ENCODE data around the gene RBM4.

Gene RBM4

GRCh38 chr11:66685276-66686099 lies 47.0 kb downstream of the RBM4 start:
- no peak overlapping the region for H3K4me3 Mint-ChIP-seq
- no peak for ATAC-seq (ENCODE audit: low read depth)
- DNase-seq (ENCODE audit: low spot score in 2 of 2) = no peak
- no peaks in the 10 kb centered on the region for H3K36me3 Mint-ChIP-seq
- peak overlapping the region; percentile 49 for H3K27ac Mint-ChIP-seq
- no peaks in the 10 kb centered on the region for H3K4me1 Mint-ChIP-seq
- H3K27me3 Mint-ChIP-seq = no peaks in the 10 kb centered on the region
- no peaks in the 10 kb centered on the region for H3K9me3 Mint-ChIP-seq

GRCh38 chr11:66686100-66686785 lies 47.7 kb downstream of the RBM4 start:
- Mint-ChIP-seq H3K9me3 (no peaks in the 10 kb centered on the region), H3K4me1 (no peaks in the 10 kb centered on the region), H3K27ac (peak overlapping the region; percentile 49), H3K36me3 (no peaks in the 10 kb centered on the region), H3K4me3 (no peak overlapping the region), H3K27me3 (no peaks in the 10 kb centered on the region)
- no peak for DNase-seq (ENCODE audit: low spot score in 2 of 2)
- no peak for ATAC-seq (ENCODE audit: low read depth)

DNA sequence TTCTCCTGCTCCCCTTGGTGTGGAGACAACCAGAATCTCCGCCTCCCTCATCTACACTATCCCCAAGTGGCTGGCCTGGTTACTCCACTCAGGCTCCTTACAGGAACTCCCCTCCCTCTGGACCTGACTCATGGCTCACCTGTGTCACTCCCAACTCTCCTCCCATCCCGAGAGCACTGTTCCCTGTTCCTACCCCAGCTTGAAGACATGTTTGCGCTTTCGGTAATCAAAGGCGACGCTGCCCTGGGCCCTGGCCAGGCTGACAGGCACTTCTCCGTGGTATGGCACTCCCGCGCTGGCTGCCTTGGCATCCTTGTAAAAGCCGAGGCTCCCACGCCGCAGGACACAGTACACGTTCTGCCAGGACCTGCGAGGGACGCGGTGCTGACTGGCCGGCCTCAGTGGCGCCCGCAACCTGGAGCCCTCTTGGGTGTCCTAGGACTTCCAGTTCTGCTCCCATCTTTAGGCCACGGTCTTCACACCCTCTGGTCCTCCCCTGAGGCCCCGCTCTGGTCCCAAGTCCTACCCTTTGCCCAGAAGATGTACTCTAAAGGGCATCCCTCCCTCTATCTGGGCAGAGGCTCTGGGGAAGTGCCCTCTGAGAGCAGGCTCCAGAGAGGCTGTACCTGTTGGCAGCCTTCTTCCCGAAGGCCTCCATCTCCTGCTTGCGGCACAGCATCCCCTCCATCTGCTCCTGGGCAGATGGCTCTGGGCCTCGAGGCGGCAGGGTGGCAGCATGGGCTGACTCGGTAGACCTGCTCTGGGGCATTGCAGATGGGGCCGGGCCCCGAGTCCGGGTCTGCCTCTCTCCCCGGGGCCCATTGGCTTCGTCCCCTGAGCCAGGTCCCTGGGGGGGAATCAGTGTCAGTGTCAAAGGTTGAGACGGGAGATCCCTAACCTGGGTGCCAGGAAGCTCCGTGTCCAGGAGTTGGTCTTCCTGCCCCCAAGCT lies 48.6 kb downstream of the RBM4 start:
- Mint-ChIP-seq H3K27ac (no peak overlapping the region), H3K27me3 (peaks cover 2% of the 10 kb centered on the region), H3K9me3 (no peaks in the 10 kb centered on the region), H3K4me3 (no peak overlapping the region), H3K4me1 (no peaks in the 10 kb centered on the region), H3K36me3 (no peaks in the 10 kb centered on the region)
- DNase-seq (ENCODE audit: low spot score in 2 of 2) (no peak), ATAC-seq (ENCODE audit: low read depth) (no peak)

DNA sequence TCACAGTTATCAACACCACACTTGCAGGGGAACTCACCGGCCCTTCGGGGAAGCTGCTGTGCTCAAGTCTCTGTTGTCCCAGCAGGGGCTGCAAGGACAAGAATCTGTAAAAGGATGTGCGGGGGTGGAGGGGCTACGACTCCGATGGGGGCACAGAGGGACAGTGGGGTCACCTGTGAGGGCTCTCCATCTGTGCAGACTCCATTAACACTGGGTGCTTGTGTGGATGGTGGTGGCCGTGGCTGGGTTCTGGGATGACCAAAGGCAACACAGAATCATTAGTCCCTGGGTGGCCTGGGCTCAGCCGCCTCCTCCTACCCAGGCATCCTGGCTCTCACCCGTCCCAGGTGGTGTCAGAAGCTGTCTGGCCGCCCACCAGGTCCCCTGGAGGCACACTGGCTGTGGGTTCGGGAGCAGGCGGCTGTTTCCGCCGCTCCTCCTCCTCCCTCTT lies 49.4 kb downstream of the RBM4 start:
- Mint-ChIP-seq H3K9me3 (no peaks in the 10 kb centered on the region), H3K36me3 (no peaks in the 10 kb centered on the region), H3K27me3 (peaks cover 2% of the 10 kb centered on the region), H3K4me3 (no peak overlapping the region), H3K4me1 (no peaks in the 10 kb centered on the region), H3K27ac (no peak overlapping the region)
- DNase-seq (ENCODE audit: low spot score in 2 of 2) = no peak
- ATAC-seq (ENCODE audit: low read depth) = no peak

DNA sequence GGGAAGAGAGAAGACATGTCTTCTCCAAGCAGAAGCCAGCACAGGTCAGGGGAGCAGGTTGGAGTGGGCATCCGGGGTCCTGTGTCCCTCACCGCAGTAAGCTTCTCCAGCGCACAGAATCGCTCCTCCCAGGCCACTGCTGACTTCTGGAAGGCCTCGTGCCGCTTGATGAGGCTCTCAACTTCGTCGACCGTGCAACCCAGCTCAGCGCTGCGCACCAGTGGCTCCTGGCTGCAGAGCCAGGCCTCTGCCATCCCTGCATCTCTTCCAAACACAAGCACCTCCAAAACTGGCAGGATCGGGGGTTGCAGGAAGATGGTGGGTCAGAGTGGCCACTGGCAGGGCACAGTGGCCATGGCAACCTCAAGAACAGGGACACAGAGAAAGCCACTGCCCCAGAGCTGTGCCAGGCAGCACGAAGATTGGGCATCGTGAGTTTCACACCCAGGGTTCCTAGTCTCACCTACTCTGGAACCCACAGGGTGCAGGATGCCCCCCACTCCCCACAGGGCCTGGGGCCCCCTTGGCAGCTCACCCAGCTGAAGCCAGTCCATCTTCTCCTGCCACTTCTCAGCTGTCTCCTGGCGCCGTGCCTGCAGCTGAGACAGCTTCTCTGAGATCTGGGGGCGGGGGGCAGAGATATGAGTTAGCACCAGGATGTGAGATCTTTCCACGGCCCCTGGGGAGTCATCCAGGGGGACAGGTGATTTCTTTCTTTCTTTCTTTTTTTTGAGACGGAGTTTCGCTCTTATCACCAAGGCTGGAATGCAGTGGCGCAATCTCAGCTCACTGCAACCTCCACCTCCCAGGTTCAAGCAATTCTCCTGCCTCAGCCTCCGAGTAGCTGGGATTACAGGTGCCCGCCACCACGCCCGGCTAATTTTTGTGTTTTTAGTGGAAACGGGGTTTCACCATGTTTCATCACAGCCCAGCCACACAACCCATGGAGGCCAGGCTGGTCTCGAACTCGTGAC lies 50.3 kb downstream of the RBM4 start:
- no peak for DNase-seq (ENCODE audit: low spot score in 2 of 2)
- no peak overlapping the region for H3K27ac Mint-ChIP-seq
- H3K36me3 Mint-ChIP-seq = no peaks in the 10 kb centered on the region
- ATAC-seq (ENCODE audit: low read depth) = no peak
- no peaks in the 10 kb centered on the region for H3K9me3 Mint-ChIP-seq
- no peak overlapping the region for H3K4me3 Mint-ChIP-seq
- peaks cover 5% of the 10 kb centered on the region for H3K27me3 Mint-ChIP-seq
- no peaks in the 10 kb centered on the region for H3K4me1 Mint-ChIP-seq

DNA sequence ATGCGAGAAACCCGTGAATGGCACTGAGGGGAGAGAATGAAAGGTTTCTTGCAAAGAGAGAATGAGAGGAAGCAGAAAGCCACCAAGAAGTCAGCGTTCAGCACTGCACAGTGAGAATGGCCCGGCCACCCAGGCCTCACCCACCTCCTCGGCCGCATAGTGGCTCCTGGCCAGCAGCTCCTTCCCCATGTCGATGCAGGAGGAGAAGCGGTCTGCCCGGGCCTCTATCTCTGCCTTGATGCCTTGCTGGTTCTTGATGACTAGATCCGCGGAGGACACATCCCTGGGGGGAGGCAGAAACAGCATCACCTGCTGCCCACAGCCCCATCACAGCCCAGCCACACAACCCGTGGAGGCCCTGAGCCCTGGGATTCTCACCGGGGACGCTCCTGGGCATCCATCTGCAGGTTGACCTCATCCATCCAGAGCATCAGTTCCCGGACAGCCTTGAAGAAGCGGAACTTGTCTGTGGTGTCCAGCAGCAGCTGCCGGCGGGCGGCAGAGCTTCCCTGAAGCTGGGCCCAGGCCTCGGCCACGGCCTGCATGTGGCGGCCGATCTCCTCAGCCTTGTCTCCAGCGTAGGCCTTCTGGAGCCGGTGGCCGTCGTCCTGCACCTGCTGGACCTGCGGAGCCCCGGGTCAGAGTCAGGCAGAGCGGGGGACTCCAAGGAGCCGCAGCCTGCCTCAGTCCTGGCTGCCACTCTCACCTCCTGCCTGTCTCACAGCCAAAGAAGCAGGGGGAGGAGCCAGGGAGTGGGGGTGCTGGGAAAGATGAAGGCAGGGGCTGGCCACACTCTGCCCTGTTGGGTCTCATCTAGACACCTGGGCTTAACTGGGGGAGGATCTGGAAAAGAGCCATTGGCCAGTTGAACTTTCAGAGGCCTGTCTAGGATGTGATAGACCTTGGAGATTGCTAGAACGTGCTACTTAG lies 51.4 kb downstream of the RBM4 start:
- DNase-seq (ENCODE audit: low spot score in 2 of 2) (no peak), ATAC-seq (ENCODE audit: low read depth) (no peak)
- H3K36me3 Mint-ChIP-seq = no peaks in the 10 kb centered on the region
- H3K4me1 Mint-ChIP-seq = peaks cover 2% of the 10 kb centered on the region
- no peak overlapping the region for H3K4me3 Mint-ChIP-seq
- no peaks in the 10 kb centered on the region for H3K9me3 Mint-ChIP-seq
- H3K27ac Mint-ChIP-seq = no peak overlapping the region
- peaks cover 5% of the 10 kb centered on the region for H3K27me3 Mint-ChIP-seq

- Mint-ChIP-seq H3K27ac (no peak overlapping the region), H3K27me3 (peaks cover 5% of the 10 kb centered on the region), H3K36me3 (no peaks in the 10 kb centered on the region), H3K9me3 (no peaks in the 10 kb centered on the region), H3K4me1 (peaks cover 2% of the 10 kb centered on the region), H3K4me3 (no peak overlapping the region)
- no peak for ATAC-seq (ENCODE audit: low read depth)
- DNase-seq (ENCODE audit: low spot score in 2 of 2) = no peak
Measured at GRCh38 chr11:66691311-66691980, 52.9 kb downstream of the RBM4 start.

GRCh38 chr11:66692446-66692845 lies 53.9 kb downstream of the RBM4 start:
- H3K4me3 Mint-ChIP-seq = no peak overlapping the region
- H3K4me1 Mint-ChIP-seq = peaks cover 2% of the 10 kb centered on the region
- no peaks in the 10 kb centered on the region for H3K36me3 Mint-ChIP-seq
- DNase-seq (ENCODE audit: low spot score in 2 of 2) (no peak), ATAC-seq (ENCODE audit: low read depth) (no peak)
- no peaks in the 10 kb centered on the region for H3K9me3 Mint-ChIP-seq
- no peak overlapping the region for H3K27ac Mint-ChIP-seq
- peaks cover 5% of the 10 kb centered on the region for H3K27me3 Mint-ChIP-seq

- Mint-ChIP-seq H3K27me3 (peaks cover 5% of the 10 kb centered on the region), H3K4me3 (no peak overlapping the region), H3K4me1 (peaks cover 2% of the 10 kb centered on the region), H3K27ac (no peak overlapping the region), H3K9me3 (no peaks in the 10 kb centered on the region), H3K36me3 (no peaks in the 10 kb centered on the region)
- DNase-seq (ENCODE audit: low spot score in 2 of 2) (no peak), ATAC-seq (ENCODE audit: low read depth) (no peak)
Measured at GRCh38 chr11:66692871-66693331, 54.4 kb downstream of the RBM4 start.

- ATAC-seq (ENCODE audit: low read depth) (no peak), DNase-seq (ENCODE audit: low spot score in 2 of 2) (no peak)
- Mint-ChIP-seq H3K4me1 (peaks cover 2% of the 10 kb centered on the region), H3K27ac (no peak overlapping the region), H3K27me3 (peaks cover 5% of the 10 kb centered on the region), H3K4me3 (no peak overlapping the region), H3K9me3 (no peaks in the 10 kb centered on the region), H3K36me3 (no peaks in the 10 kb centered on the region)
Measured at GRCh38 chr11:66693356-66694055, 55.0 kb downstream of the RBM4 start.

GRCh38 chr11:66694056-66694410 lies 55.5 kb downstream of the RBM4 start:
- DNase-seq (ENCODE audit: low spot score in 2 of 2) = no peak

More at GRCh38 chr11:66694056-66694410, 55.5 kb downstream of the RBM4 start:
- H3K27ac Mint-ChIP-seq = no peak overlapping the region
- no peak overlapping the region for H3K4me3 Mint-ChIP-seq
- ATAC-seq (ENCODE audit: low read depth) = no peak
- H3K27me3 Mint-ChIP-seq = peaks cover 5% of the 10 kb centered on the region
- peaks cover 2% of the 10 kb centered on the region for H3K4me1 Mint-ChIP-seq
- no peaks in the 10 kb centered on the region for H3K36me3 Mint-ChIP-seq
- no peaks in the 10 kb centered on the region for H3K9me3 Mint-ChIP-seq

Data from memory B cell (primary cell).